GM12873 (cell line): Measurements from ENCODE around the gene DCC.

Source experiments
- CTCF ChIP-seq: IDR thresholded peaks from 2 replicates; pipeline ENCODE4 v1.5.1; 2012; ENCODE audit warnings: low read depth, mild to moderate bottlenecking, moderate library complexity, low read length, control low read depth; ENCODE audit not compliant: insufficient read depth; ENCODE audit errors: missing control alignments

DCC gene

GRCh38 chr18:52339891-52340371, at the start of gene DCC:
Gene DCC (plus strand): TSS chr18:52340197. CDS start chr18:52340788, 591 bp downstream.
- TF ChIP-seq CTCF: peak; percentile 63

GRCh38 chr18:52310651-52311050, 29.3 kb upstream of the DCC start:
- no peak for TF ChIP-seq CTCF

GRCh38 chr18:52311331-52311730, 28.7 kb upstream of the DCC start:
- no peak for TF ChIP-seq CTCF

GRCh38 chr18:52312346-52312745, 27.7 kb upstream of the DCC start:
- TF ChIP-seq CTCF: no peak

GRCh38 chr18:52313213-52313612, 26.8 kb upstream of the DCC start:
- no peak for TF ChIP-seq CTCF

- TF ChIP-seq CTCF: no peak
These were observed 20.5 kb upstream of the DCC start for GRCh38 chr18:52319424-52319983.

GRCh38 chr18:52322307-52322706, 17.7 kb upstream of the DCC start:
- TF ChIP-seq CTCF: no peak
